Measurements from ENCODE around the gene GALNT11. TPM values are rescaled to one million over a fixed set of nuclear protein-coding genes. Genes with fewer than 3 reads are reported as not detected.

The GALNT11 gene
- 36.8 TPM for polyA plus RNA-seq (2013, experiment 1 of 2)
- 40.9 TPM for polyA plus RNA-seq (2013, experiment 2 of 2)

DNA sequence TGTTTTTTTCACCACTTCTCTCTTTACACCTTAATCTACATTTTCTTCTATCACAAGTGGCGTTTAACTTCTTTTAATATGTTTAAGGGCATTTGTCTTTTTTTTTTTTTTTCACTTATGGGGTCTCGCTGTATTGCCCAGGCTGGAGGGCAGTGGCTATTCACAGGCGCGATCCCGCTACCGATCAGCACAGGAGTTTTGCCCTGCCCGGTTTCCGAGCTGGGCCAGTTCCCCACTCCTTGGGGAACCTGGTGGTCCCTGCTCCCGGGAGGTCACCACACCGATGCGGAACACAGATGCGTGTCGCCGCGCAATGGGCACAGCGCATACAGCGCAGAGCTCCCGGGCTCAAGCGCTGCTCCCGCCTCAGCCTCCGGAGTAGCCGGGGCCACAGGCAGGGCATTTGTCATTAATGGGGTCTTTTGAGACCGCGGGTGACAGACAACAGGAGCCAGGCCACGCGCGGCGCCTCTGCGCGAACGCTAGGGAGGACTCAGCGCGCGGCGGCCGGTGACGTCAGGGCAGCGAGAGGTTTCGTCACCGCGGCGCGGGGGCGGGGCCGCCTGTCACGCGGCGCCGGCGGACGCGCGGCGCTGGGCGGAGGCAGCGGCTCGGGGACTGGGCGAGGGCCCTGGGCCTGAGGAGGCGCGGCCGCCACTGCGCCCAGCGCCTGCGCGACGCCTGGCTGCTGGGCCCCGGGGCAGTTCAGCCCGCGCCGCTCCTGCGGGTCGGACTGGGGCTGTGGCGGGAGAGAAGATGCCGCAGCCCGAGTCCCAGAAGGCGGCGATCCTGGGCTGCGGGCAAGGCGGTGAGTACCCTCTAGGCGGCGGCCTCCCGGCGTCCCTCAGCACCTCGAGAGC, at the start of gene GALNT11:
GALNT11 (plus strand) TSS at position 598 of the 860 bp plus-strand sequence. CDS start 68,554 bp downstream, outside the sequence.
- Histone ChIP-seq H3K27ac (ENCODE audit: low read length, poor library complexity, severe bottlenecking) (peak within 1 kb of the TSS; percentile 26), H3K4me1 (ENCODE audit: control insufficient read depth, insufficient read depth, low read depth, low read length) (peaks cover 6% of the 10 kb centered on the region), H2BK5ac (ENCODE audit: low read depth, low read length, poor library complexity, severe bottlenecking) (no peak within 1 kb of the TSS), H3K9me3 (ENCODE audit: control insufficient read depth, low read length) (no peaks in the 10 kb centered on the region), H2BK15ac (ENCODE audit: low read depth, poor library complexity, severe bottlenecking) (peak within 1 kb of the TSS; percentile 44), H2BK12ac (ENCODE audit: low read length in 2 of 2) (peak within 1 kb of the TSS in 1 of 2 experiments; percentile 88), H3K23ac (ENCODE audit: low read length in 2 of 2) (peak within 1 kb of the TSS in 1 of 2 experiments; percentile 72), H3K4me3 (ENCODE audit: insufficient read depth in 1 of 2, low read depth in 1 of 2, low read length in 2 of 2) (peak within 1 kb of the TSS; percentile 86 to 88), H3K18ac (ENCODE audit: low read depth in 1 of 2, low read length in 2 of 2) (peak within 1 kb of the TSS; percentile 91 to 100), H3K14ac (ENCODE audit: low read length in 2 of 2) (peak within 1 kb of the TSS in 1 of 2 experiments; percentile 98), H4K91ac (ENCODE audit: low read length) (peak within 1 kb of the TSS; percentile 80), H3K4me2 (ENCODE audit: low read length, poor library complexity, severe bottlenecking) (peak within 1 kb of the TSS; percentile 94), H2AFZ (ENCODE audit: low read depth, low read length) (peak within 1 kb of the TSS; percentile 100), H3K79me1 (replicated peaks; ENCODE audit: low read length, poor library complexity, severe bottlenecking) (peaks cover 17% of the 10 kb centered on the region), H3K4ac (ENCODE audit: low read depth in 1 of 2, low read length in 2 of 2) (peak within 1 kb of the TSS in 1 of 2 experiments; percentile 84), H4K8ac (ENCODE audit: low read length) (peak within 1 kb of the TSS; percentile 93), H2AK5ac (ENCODE audit: low read length, severe bottlenecking) (no peak within 1 kb of the TSS), H3K36me3 (ENCODE audit: control insufficient read depth in 1 of 2, insufficient read depth in 2 of 2, low read depth in 1 of 2, low read length in 2 of 2) (peaks cover 4 to 17% of the 10 kb centered on the region in 2 experiments), H3K9ac (ENCODE audit: low read length) (peak within 1 kb of the TSS; percentile 99), H2BK120ac (ENCODE audit: low read depth, low read length) (peak within 1 kb of the TSS; percentile 73), H3K27me3 (ENCODE audit: control insufficient read depth in 1 of 2, insufficient read depth in 1 of 2, low read length in 2 of 2) (no peaks in the 10 kb centered on the region)
- DNase-seq: peak; percentile 85
- WGBS: 3% methylated on average over 63 of the region's 84 CpGs

DNA sequence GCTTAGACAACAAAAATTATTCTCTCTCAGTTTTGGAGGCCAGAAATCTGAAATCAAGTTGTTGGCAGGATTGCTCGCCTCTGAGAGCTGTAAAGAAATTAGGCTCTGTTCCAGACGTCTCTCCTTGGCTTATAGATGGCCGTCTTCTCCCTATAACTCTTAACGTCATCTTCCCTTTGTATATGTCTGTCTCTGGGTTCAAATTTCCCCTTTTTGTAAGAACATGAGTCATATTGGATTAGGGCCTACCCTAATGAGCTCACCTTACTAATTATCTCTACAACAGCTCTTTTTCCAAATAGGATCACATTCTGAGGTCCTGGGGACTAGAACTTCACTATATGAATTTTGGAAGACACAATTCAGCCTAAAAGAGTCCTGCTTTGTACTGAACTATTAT, 46.9 kb upstream of the GALNT11 start:
- 78% methylated on average over 4 of the region's 4 CpGs for WGBS

DNA sequence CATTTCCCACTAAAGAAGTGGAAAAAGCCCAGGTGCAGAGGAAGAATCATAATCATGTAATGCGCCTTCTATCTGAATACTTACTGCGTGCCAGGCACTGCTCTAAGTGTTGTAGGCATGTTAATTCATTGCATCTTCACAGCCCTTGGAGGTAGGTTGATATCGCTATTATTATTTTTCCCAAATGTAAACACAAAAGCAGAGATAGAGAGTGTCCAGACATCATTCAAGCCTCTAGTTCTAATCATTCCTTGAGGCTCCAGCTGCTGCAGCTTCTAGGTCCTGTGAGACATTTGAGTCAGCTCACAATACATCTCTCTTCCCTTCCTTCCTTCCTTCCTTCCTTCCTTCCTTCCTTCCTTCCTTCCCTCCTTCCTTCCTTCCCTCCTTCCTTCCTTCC, 44.3 kb upstream of the GALNT11 start:
- no peak overlapping the region for H4K91ac ChIP-seq (ENCODE audit: low read length)
- no peak overlapping the region for H3K14ac ChIP-seq (ENCODE audit: low read length in 2 of 2)
- no peak overlapping the region for H3K4me2 ChIP-seq (ENCODE audit: low read length, poor library complexity, severe bottlenecking)
- H3K27me3 ChIP-seq (ENCODE audit: control insufficient read depth in 1 of 2, insufficient read depth in 1 of 2, low read length in 2 of 2): peaks cover 0 to 11% of the 10 kb centered on the region in 2 experiments
- no peak overlapping the region for H3K4me3 ChIP-seq (ENCODE audit: insufficient read depth in 1 of 2, low read depth in 1 of 2, low read length in 2 of 2)
- H3K27ac ChIP-seq (ENCODE audit: low read length, poor library complexity, severe bottlenecking): no peak overlapping the region
- H3K4ac ChIP-seq (ENCODE audit: low read depth in 1 of 2, low read length in 2 of 2): no peak overlapping the region
- WGBS: 100% methylated on average over 3 of the region's 3 CpGs
- H3K4me1 ChIP-seq (ENCODE audit: control insufficient read depth, insufficient read depth, low read depth, low read length): no peaks in the 10 kb centered on the region
- no peak overlapping the region for H3K9ac ChIP-seq (ENCODE audit: low read length)
- H4K8ac ChIP-seq (ENCODE audit: low read length): no peak overlapping the region
- no peaks in the 10 kb centered on the region for H3K9me3 ChIP-seq (ENCODE audit: control insufficient read depth, low read length)
- H3K36me3 ChIP-seq (ENCODE audit: control insufficient read depth in 1 of 2, insufficient read depth in 2 of 2, low read depth in 1 of 2, low read length in 2 of 2): no peaks in the 10 kb centered on the region
- H3K23ac ChIP-seq (ENCODE audit: low read length in 2 of 2): no peak overlapping the region
- H2BK12ac ChIP-seq (ENCODE audit: low read length in 2 of 2): no peak overlapping the region
- no peak overlapping the region for H2BK15ac ChIP-seq (ENCODE audit: low read depth, poor library complexity, severe bottlenecking)
- no peak overlapping the region for H2AK5ac ChIP-seq (ENCODE audit: low read length, severe bottlenecking)
- no peaks in the 10 kb centered on the region for H3K79me1 ChIP-seq (replicated peaks; ENCODE audit: low read length, poor library complexity, severe bottlenecking)
- H2AFZ ChIP-seq (ENCODE audit: low read depth, low read length): no peak overlapping the region
- H2BK120ac ChIP-seq (ENCODE audit: low read depth, low read length): no peak overlapping the region
- no peak overlapping the region for H2BK5ac ChIP-seq (ENCODE audit: low read depth, low read length, poor library complexity, severe bottlenecking)
- H3K18ac ChIP-seq (ENCODE audit: low read depth in 1 of 2, low read length in 2 of 2): no peak overlapping the region
- no peak for DNase-seq

More for the DNA sequence above, 46.9 kb upstream of the GALNT11 start:
- Histone ChIP-seq H3K9ac (ENCODE audit: low read length) (no peak overlapping the region), H3K18ac (ENCODE audit: low read depth in 1 of 2, low read length in 2 of 2) (no peak overlapping the region), H3K79me1 (replicated peaks; ENCODE audit: low read length, poor library complexity, severe bottlenecking) (no peaks in the 10 kb centered on the region), H3K36me3 (ENCODE audit: control insufficient read depth in 1 of 2, insufficient read depth in 2 of 2, low read depth in 1 of 2, low read length in 2 of 2) (no peaks in the 10 kb centered on the region), H3K14ac (ENCODE audit: low read length in 2 of 2) (no peak overlapping the region), H3K27me3 (ENCODE audit: control insufficient read depth in 1 of 2, insufficient read depth in 1 of 2, low read length in 2 of 2) (no peaks in the 10 kb centered on the region), H4K91ac (ENCODE audit: low read length) (no peak overlapping the region), H3K4me1 (ENCODE audit: control insufficient read depth, insufficient read depth, low read depth, low read length) (no peaks in the 10 kb centered on the region), H3K27ac (ENCODE audit: low read length, poor library complexity, severe bottlenecking) (no peak overlapping the region), H3K9me3 (ENCODE audit: control insufficient read depth, low read length) (no peaks in the 10 kb centered on the region), H3K23ac (ENCODE audit: low read length in 2 of 2) (no peak overlapping the region), H2BK120ac (ENCODE audit: low read depth, low read length) (no peak overlapping the region), H2AFZ (ENCODE audit: low read depth, low read length) (no peak overlapping the region), H2BK15ac (ENCODE audit: low read depth, poor library complexity, severe bottlenecking) (no peak overlapping the region), H3K4ac (ENCODE audit: low read depth in 1 of 2, low read length in 2 of 2) (no peak overlapping the region), H4K8ac (ENCODE audit: low read length) (no peak overlapping the region), H3K4me2 (ENCODE audit: low read length, poor library complexity, severe bottlenecking) (no peak overlapping the region), H3K4me3 (ENCODE audit: insufficient read depth in 1 of 2, low read depth in 1 of 2, low read length in 2 of 2) (no peak overlapping the region), H2AK5ac (ENCODE audit: low read length, severe bottlenecking) (no peak overlapping the region), H2BK5ac (ENCODE audit: low read depth, low read length, poor library complexity, severe bottlenecking) (no peak overlapping the region), H2BK12ac (ENCODE audit: low read length in 2 of 2) (no peak overlapping the region)
- no peak for DNase-seq

DNA sequence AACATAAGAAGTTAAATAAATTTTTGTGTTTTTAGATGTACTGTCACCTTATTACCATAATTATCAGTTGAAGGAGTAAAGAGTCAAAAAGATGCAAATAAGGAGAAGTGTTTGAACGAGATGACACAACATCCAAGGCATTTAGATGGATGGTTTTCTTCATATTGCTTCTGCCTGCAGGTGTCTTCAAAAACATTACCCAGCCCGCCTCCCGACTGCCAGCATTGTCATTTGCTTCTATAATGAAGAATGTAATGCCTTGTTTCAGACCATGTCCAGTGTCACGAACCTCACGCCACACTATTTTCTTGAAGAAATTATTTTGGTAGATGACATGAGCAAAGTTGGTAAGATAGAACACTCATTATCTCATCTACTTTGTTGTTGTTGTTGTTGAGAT, 42.7 kb upstream of the GALNT11 start:
- H3K79me1 ChIP-seq (replicated peaks; ENCODE audit: low read length, poor library complexity, severe bottlenecking): no peaks in the 10 kb centered on the region
- no peaks in the 10 kb centered on the region for H3K36me3 ChIP-seq (ENCODE audit: control insufficient read depth in 1 of 2, insufficient read depth in 2 of 2, low read depth in 1 of 2, low read length in 2 of 2)
- H2BK120ac ChIP-seq (ENCODE audit: low read depth, low read length): no peak overlapping the region
- H4K8ac ChIP-seq (ENCODE audit: low read length): no peak overlapping the region
- no peak overlapping the region for H2BK5ac ChIP-seq (ENCODE audit: low read depth, low read length, poor library complexity, severe bottlenecking)
- peaks cover 2 to 18% of the 10 kb centered on the region in 2 experiments for H3K27me3 ChIP-seq (ENCODE audit: control insufficient read depth in 1 of 2, insufficient read depth in 1 of 2, low read length in 2 of 2)
- no peak overlapping the region for H3K27ac ChIP-seq (ENCODE audit: low read length, poor library complexity, severe bottlenecking)
- H2BK12ac ChIP-seq (ENCODE audit: low read length in 2 of 2): no peak overlapping the region
- H3K9me3 ChIP-seq (ENCODE audit: control insufficient read depth, low read length): no peaks in the 10 kb centered on the region
- no peak overlapping the region for H3K4me2 ChIP-seq (ENCODE audit: low read length, poor library complexity, severe bottlenecking)
- no peak overlapping the region for H3K4ac ChIP-seq (ENCODE audit: low read depth in 1 of 2, low read length in 2 of 2)
- no peak overlapping the region for H2AFZ ChIP-seq (ENCODE audit: low read depth, low read length)
- no peak overlapping the region for H3K14ac ChIP-seq (ENCODE audit: low read length in 2 of 2)
- H3K4me1 ChIP-seq (ENCODE audit: control insufficient read depth, insufficient read depth, low read depth, low read length): no peaks in the 10 kb centered on the region
- no peak overlapping the region for H2AK5ac ChIP-seq (ENCODE audit: low read length, severe bottlenecking)
- no peak overlapping the region for H3K4me3 ChIP-seq (ENCODE audit: insufficient read depth in 1 of 2, low read depth in 1 of 2, low read length in 2 of 2)
- no peak overlapping the region for H3K23ac ChIP-seq (ENCODE audit: low read length in 2 of 2)
- H2BK15ac ChIP-seq (ENCODE audit: low read depth, poor library complexity, severe bottlenecking): no peak overlapping the region
- no peak overlapping the region for H3K9ac ChIP-seq (ENCODE audit: low read length)
- WGBS: 93% methylated on average over 4 of the region's 5 CpGs
- DNase-seq: no peak
- H4K91ac ChIP-seq (ENCODE audit: low read length): no peak overlapping the region
- no peak overlapping the region for H3K18ac ChIP-seq (ENCODE audit: low read depth in 1 of 2, low read length in 2 of 2)
